Transverse colon (tissue), 4 donors: Measurements from ENCODE around the gene WDR5. TPM values are rescaled to one million over a fixed set of nuclear protein-coding genes. Genes with fewer than 3 reads are reported as not detected.
A peak's percentile ranks its signal among the peaks of the same experiment; 100 is the strongest.

ENCODE experiments used
- DNase-seq: peaks from one replicate; pipeline ENCODE4 v3.0.0-alpha.2; 2019
- H3K27ac ChIP-seq, 4 donors: fragments of 200-600 bp; sonication (generic); 2 replicates each; pipeline ENCODE4 v1.5.1; 2016 to 2018; ENCODE audit warnings: inconsistent platforms in 4 of 4
- H3K27me3 ChIP-seq: fragments of 200-600 bp; sonication (generic); 2 replicates; pipeline ENCODE4 v1.5.1; 2017; ENCODE audit warnings: inconsistent platforms
- H3K36me3 ChIP-seq, 4 donors: fragments of 200-600 bp; sonication (generic); 2 replicates each; pipeline ENCODE4 v1.5.1; 2017 to 2019; ENCODE audit warnings: inconsistent platforms in 4 of 4
- H3K4me1 ChIP-seq, 4 donors: fragments of 200-600 bp; sonication (generic); 2 replicates each; pipeline ENCODE4 v1.5.1; 2017 to 2020; ENCODE audit warnings: inconsistent platforms in 4 of 4
- H3K4me3 ChIP-seq, 4 donors: fragments of 200-600 bp; sonication (generic); 1 replicate in 1 of 4; 2 replicates in 3 of 4; pipeline versions ENCODE4 v1.5.1 to v1.6.1; 2017 to 2019; ENCODE audit warnings: inconsistent platforms in 4 of 4
- H3K9me3 ChIP-seq, 2 donors: fragments of 200-600 bp; sonication (generic); 2 replicates each; pipeline ENCODE4 v1.5.1; 2017 to 2019; ENCODE audit warnings: inconsistent platforms in 2 of 2
- EP300 ChIP-seq: sonication (generic); formaldehyde crosslinking; IDR thresholded peaks from one replicate; pipeline ENCODE4 v1.6.1; 2017; ENCODE audit warnings: antibody characterized with exemption, low read depth
- POLR2A ChIP-seq: fragments of 450-650 bp; IDR thresholded peaks from one replicate; pipeline ENCODE4 v1.6.1; 2016; ENCODE audit warnings: antibody characterized with exemption, mild to moderate bottlenecking, moderate library complexity
- POLR2AphosphoS5 ChIP-seq, 3 donors: sonication (generic); formaldehyde crosslinking; IDR thresholded peaks; one replicate each; pipeline ENCODE4 v1.6.1; 2016; ENCODE audit warnings: antibody characterized with exemption in 3 of 3
- WGBS, 2 donors: methylation state at CpG; one replicate each; pipeline ENCODE4 v1.1.5; 2018; ENCODE audit warnings: low coverage in 1 of 2; 5-methylcytosine and 5-hydroxymethylcytosine counted together
- in situ Hi-C, 4 donors: fragments of 200-750 bp; cut with MboI; loops; one replicate each; pipeline versions ENCODE4 v1.15.0 to v1.15.1; 2017; ENCODE audit warnings: low sequenced_read_pairs in 3 of 4, low pct_ligation_motif_present in 1 of 4, low pct_unique_long_range_greater_than_20kb in 1 of 4
- intact Hi-C: fragments of 100-400 bp; cut with DNase I; formaldehyde crosslinking; loops from one replicate; pipeline ENCODE4 v1.15.1; 2023; ENCODE audit warnings: low total_unique reads
- total RNA-seq, 4 donors: library from RNA; depleted of rRNA; stranded (reverse); fragments of >200 nt; gene quantifications; one replicate each; pipeline ENCODE4 v1.1.0, GENCODE V29; 2016
- TF ChIP-seq, protein P1 (sequence below), 5 experiments: fragments of 200-600 bp in 3 of 5; fragments of 450-650 bp in 2 of 5; sonication (generic) in 3 of 5; IDR thresholded peaks; 1 replicate in 2 of 5; 2 replicates in 3 of 5; pipeline ENCODE4 v1.5.1; 2016 to 2017; ENCODE audit warnings: antibody characterized with exemption in 5 of 5, inconsistent platforms in 3 of 5, mild to moderate bottlenecking in 2 of 5, moderate library complexity in 1 of 5

Gene WDR5
- total RNA-seq, 4 donors from 2014 or later, result 8.2 to 95.7 (median 16.3) TPM

DNA sequence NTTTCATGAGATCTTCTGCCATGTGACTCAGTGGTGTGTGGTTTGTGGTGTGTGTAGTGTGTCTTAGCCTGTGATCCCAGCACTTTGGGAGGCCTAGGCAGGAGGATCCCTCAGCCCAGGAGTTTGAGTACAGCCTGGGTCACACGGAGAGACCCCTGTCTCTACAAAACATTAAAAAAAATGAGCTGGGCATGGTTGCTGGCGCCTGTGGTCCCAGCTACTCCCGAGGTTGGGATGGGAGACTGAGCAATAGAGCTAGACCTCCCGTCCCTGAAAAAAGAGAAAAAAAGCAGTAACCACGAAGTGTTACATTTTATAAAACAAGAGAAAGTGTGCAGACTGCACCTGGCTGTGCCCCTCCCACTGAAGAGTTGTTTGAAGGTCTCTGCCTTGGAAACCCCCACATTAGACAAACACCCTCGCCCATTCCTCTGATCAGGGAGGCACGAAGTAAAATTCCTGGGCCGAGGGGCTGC lies 49.7 kb downstream of the WDR5 start:
- Histone ChIP-seq H3K4me1 (peaks cover 6 to 14% (median 7%) of the 10 kb centered on the region in 4 donors), H3K36me3 (no peaks in the 10 kb centered on the region), H3K9me3 (no peaks in the 10 kb centered on the region), H3K4me3 (no peak overlapping the region), H3K27me3 (peaks cover 21% of the 10 kb centered on the region), H3K27ac (peak overlapping the region in 1 of 4 donors; percentile 37)
- DNase-seq, result no peak
- intact Hi-C loops (no loop called here), in situ Hi-C loops (loop anchor here in 2 of 4 donors (25.0 kb wide), 1 partner anchor 127 kb away; no protein-coding TSS in a partner anchor)
- no peak for TF ChIP-seq EP300
- TF ChIP-seq, protein P1, sequence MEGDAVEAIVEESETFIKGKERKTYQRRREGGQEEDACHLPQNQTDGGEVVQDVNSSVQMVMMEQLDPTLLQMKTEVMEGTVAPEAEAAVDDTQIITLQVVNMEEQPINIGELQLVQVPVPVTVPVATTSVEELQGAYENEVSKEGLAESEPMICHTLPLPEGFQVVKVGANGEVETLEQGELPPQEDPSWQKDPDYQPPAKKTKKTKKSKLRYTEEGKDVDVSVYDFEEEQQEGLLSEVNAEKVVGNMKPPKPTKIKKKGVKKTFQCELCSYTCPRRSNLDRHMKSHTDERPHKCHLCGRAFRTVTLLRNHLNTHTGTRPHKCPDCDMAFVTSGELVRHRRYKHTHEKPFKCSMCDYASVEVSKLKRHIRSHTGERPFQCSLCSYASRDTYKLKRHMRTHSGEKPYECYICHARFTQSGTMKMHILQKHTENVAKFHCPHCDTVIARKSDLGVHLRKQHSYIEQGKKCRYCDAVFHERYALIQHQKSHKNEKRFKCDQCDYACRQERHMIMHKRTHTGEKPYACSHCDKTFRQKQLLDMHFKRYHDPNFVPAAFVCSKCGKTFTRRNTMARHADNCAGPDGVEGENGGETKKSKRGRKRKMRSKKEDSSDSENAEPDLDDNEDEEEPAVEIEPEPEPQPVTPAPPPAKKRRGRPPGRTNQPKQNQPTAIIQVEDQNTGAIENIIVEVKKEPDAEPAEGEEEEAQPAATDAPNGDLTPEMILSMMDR (IDR thresholded peaks at IDR 0.05), result no peak
- TF ChIP-seq POLR2AphosphoS5 (IDR thresholded peaks at IDR 0.05), result no peak
- TF ChIP-seq POLR2A, result no peak
- 28 to 49% methylated on average over 6 to 8 of the region's 8 CpGs for WGBS, 2 donors

GRCh38 chr9:134186471-134187109 lies 50.7 kb downstream of the WDR5 start:
- in situ Hi-C loops, result loop anchor here in 2 of 4 donors (25.0 kb wide), 1 partner anchor 126 kb away; no protein-coding TSS in a partner anchor
- peaks cover 6 to 14% (median 7%) of the 10 kb centered on the region in 4 donors for H3K4me1 ChIP-seq
- H3K9me3 ChIP-seq, result no peaks in the 10 kb centered on the region
- H3K4me3 ChIP-seq, result no peak overlapping the region
- TF ChIP-seq, protein P1 (IDR thresholded peaks at IDR 0.05), result no peak
- TF ChIP-seq POLR2A (no peak), POLR2AphosphoS5 (IDR thresholded peaks at IDR 0.05) (peak in 1 of 3 donors; percentile 30)
- H3K36me3 ChIP-seq, result no peaks in the 10 kb centered on the region
- WGBS, 2 donors, result 50 to 52% methylated on average over 3 to 21 of the region's 21 CpGs
- peak overlapping the region; percentile 14 to 51 (median 36) for H3K27ac ChIP-seq
- intact Hi-C loops, result no loop called here
- peak; percentile 14 for DNase-seq
- peaks cover 21% of the 10 kb centered on the region for H3K27me3 ChIP-seq

DNA sequence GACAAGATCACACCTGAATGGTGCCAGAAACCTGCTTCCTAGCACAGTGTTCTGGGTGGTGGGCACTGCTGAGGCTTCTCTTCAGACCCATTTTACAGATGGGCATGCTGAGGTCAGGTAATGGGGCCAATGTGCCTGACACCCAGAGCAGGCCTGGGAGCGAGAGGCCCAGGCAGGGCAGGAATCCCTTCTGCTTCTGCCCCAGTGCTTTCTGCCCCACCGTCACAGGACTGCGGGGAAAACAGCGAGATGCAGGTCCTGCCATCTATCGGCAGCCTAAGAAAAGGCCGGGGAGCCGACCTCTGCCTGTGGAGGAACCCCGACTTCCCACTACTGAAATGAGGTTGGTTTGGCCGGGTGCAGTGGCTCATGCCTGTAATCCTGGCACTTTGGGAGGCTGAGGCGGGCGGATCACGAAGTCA lies 51.2 kb downstream of the WDR5 start:
- peaks cover 21% of the 10 kb centered on the region for H3K27me3 ChIP-seq
- DNase-seq, result no peak
- WGBS, 2 donors, result 77 to 80% methylated on average over 1 to 12 of the region's 12 CpGs
- in situ Hi-C loops, result loop anchor here in 2 of 4 donors (25.0 kb wide), 1 partner anchor 125 kb away; no protein-coding TSS in a partner anchor
- intact Hi-C loops, result no loop called here
- H3K4me3 ChIP-seq, result no peak overlapping the region
- H3K36me3 ChIP-seq, result no peaks in the 10 kb centered on the region
- peak overlapping the region in 3 of 4 donors; percentile 7 to 51 (median 22) for H3K27ac ChIP-seq
- H3K9me3 ChIP-seq, result no peaks in the 10 kb centered on the region
- TF ChIP-seq POLR2AphosphoS5 (IDR thresholded peaks at IDR 0.05), result no peak
- TF ChIP-seq POLR2A, result no peak
- TF ChIP-seq EP300, result no peak
- TF ChIP-seq, protein P1 (IDR thresholded peaks at IDR 0.05), result no peak
- peaks cover 6 to 14% (median 7%) of the 10 kb centered on the region in 4 donors for H3K4me1 ChIP-seq

DNA sequence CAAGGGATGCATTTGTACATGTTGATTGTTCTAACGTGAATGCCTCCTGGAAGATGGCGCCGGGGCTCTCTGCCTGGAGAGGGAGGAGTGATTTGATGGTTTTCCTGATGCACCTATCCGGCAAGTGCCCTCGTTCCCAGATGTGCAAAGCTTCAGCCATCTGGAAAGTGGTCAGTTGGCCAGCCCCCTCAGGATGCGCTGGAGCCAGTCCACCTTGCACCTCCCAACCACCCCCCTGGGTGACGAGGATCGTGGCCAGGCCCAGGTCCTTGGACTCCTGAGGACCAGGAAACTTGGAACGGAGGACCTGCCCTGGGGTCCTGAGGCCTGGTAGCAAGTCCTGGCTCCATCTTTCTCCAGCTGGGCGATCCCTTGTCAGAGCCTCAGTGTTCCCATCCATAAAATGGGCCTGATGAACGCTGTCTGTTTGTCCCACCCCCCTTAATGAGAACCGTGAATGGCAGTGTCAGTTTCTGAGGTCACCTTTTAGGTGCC lies 52.1 kb downstream of the WDR5 start:
- intact Hi-C loops (no loop called here), in situ Hi-C loops (loop anchor here in 2 of 4 donors (25.0 kb wide), 1 partner anchor 124 kb away; no protein-coding TSS in a partner anchor)
- no peak overlapping the region for H3K4me3 ChIP-seq
- no peaks in the 10 kb centered on the region for H3K9me3 ChIP-seq
- no peak for DNase-seq
- TF ChIP-seq EP300 (no peak), POLR2AphosphoS5 (IDR thresholded peaks at IDR 0.05) (no peak), POLR2A (no peak)
- TF ChIP-seq, protein P1 (IDR thresholded peaks at IDR 0.05), result no peak
- H3K27ac ChIP-seq, result no peak overlapping the region
- H3K4me1 ChIP-seq, result peaks cover 6 to 14% (median 7%) of the 10 kb centered on the region in 4 donors
- peaks cover 21% of the 10 kb centered on the region for H3K27me3 ChIP-seq
- 75% methylated on average over 8 of the region's 12 CpGs; no CpG with 5 or more reads in 1 of the 2 donors for WGBS, 2 donors
- no peaks in the 10 kb centered on the region for H3K36me3 ChIP-seq
